Mucosa of stomach (tissue), 1 donor: ENCODE data around the gene INPP5A.

ENCODE experiments used
- H3K27me3 ChIP-seq: one replicate; pipeline ENCODE4 v1.7.0; 2013; ENCODE audit warnings: mild to moderate bottlenecking, low read length; ENCODE audit not compliant: control insufficient read depth, insufficient read depth
- H3K36me3 ChIP-seq: one replicate; pipeline ENCODE4 v1.7.0; 2013; ENCODE audit warnings: low read length; ENCODE audit not compliant: control insufficient read depth, insufficient read depth
- H3K4me1 ChIP-seq: one replicate; pipeline ENCODE4 v1.7.0; 2013; ENCODE audit warnings: mild to moderate bottlenecking, low read length; ENCODE audit not compliant: control insufficient read depth, insufficient read depth
- H3K4me3 ChIP-seq: one replicate; pipeline ENCODE4 v1.7.0; 2013; ENCODE audit warnings: low read length
- H3K9ac ChIP-seq: one replicate; pipeline ENCODE4 v1.7.0; 2013; ENCODE audit warnings: mild to moderate bottlenecking, low read length, moderate library complexity
- H3K9me3 ChIP-seq: one replicate; pipeline ENCODE4 v1.7.0; 2013; ENCODE audit warnings: mild to moderate bottlenecking, low read length, moderate library complexity; ENCODE audit not compliant: control insufficient read depth
- donor health status: Pancreatic carcinoma.

The INPP5A gene

DNA sequence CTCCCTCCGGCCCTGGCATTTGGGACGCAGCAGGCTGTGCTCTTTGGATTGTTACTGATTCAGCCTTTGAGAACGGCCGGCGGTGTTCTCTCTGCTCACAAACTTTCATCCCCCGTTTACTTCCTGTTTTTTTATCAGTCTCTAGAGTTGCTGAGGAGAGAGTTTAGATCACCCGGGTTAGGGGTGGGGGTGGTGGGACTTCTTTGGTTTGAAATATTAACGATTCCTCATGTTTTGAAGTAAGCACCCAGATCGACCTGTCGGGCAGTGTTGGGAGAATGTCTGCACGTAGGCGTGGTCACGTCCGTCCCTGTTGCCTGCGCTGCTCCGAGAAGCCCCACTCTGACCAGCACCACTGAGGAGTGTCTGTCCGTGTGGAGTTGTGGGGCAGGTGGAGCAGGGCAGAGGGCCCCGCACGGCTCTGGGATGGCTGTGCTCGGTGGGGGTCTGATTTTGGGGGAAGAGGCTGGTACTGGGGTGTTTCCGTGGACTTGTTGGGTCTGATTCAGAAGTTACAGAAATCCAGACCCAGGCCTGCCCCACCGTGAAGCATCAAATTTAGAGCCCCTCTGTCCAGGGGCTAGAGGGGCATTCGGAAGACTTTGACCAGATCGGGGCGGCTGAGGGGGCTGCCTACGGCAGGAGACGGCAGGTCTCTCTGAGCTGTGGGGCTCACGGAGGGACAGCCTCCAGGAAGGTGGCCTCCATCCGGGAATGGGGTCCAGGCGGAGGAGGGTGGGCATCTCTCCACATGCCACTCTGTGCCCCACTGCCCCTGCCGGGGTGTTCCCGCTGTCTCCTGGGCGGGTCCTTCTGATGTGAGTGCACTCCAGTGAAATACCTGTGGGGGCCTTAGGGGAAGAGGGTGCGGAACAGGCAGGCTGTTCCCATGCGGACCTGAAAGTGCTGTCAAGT lies 7.4 kb downstream of the INPP5A start:
- no peak overlapping the region for H3K9ac ChIP-seq
- no peaks in the 10 kb centered on the region for H3K9me3 ChIP-seq
- no peak overlapping the region for H3K4me3 ChIP-seq
- H3K4me1 ChIP-seq: peaks cover 48% of the 10 kb centered on the region
- H3K36me3 ChIP-seq: no peaks in the 10 kb centered on the region
- no peaks in the 10 kb centered on the region for H3K27me3 ChIP-seq

DNA sequence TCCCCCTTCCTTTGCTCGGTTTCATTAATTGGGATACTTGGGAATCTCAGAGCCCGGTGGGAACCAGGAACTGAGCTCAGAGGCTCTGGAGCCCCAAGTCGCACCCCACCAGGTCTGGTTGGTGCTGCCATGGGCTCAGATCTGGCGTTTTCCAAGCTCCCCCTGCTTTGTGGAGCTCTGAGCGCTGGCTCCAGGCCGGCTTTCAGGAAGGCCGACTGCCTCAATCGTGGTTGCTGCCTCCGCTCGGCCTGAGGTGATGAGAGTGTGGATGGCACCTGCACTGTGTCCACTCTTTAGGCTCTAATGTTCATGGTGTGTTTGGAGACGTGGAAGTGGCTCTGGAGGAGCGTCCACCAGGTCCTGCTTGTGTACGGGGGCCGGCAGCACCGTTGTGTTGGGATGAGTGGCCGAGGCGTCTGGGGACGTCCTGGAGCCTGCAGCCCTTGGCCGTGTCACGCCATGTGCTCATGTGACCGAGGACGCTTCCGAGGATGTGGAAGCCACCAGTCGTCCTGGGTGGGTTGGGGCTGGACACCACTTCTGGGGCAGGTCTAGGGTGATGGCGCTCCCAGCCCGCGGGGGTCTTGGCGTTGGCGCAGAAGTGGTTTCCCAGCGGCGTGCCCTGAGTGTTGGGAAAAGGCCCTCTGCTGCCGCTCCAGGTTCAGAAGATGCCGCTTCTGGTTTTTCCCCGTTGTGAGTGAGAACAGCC lies 8.2 kb downstream of the INPP5A start:
- no peaks in the 10 kb centered on the region for H3K36me3 ChIP-seq
- H3K9ac ChIP-seq: no peak overlapping the region
- H3K4me3 ChIP-seq: no peak overlapping the region
- no peaks in the 10 kb centered on the region for H3K9me3 ChIP-seq
- H3K4me1 ChIP-seq: peaks cover 40% of the 10 kb centered on the region
- no peaks in the 10 kb centered on the region for H3K27me3 ChIP-seq

DNA sequence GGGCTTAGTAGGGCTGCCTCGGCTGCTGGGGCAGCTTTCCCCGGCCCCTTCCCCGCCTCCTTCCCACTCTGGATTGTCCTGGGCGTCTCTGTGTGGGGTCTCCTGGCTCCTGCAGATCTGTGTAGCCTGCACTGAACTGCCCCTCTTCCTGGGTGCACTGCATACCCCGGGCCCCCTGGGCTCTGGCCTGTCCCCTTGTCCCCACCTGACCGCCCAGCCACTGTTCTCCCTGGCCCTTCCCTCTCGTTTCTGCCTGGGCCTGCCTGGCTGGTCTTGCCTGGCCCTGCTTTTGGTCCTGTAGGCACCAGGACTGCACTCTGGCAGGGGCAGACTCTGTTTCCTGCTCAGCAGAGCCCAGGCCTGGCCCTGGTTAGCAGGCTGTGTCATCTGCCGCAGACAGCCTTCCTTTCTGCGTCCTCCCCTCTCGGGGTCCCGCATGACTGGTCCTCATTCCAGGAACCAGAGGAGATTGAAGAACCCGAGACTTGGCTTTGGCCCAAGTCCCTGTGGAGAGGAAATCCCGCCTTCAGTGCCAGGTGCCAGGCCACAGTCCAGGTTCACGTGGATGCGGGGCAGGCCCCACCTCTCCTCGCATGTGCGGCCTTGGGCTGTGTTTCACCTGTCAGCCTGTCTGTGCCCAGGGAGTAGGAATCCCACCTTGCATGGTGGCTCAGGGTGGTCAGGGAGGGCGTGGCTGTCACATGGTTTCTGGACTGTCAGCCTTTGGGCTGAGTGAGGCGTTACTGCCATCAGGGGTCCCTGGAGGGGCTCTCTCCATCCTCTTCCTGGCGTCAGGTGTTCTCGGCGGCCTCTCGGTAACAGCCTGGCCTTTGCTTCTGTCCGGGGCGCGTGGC lies 9.2 kb downstream of the INPP5A start:
- Histone ChIP-seq H3K36me3 (no peaks in the 10 kb centered on the region), H3K4me1 (peaks cover 36% of the 10 kb centered on the region), H3K27me3 (no peaks in the 10 kb centered on the region)

DNA sequence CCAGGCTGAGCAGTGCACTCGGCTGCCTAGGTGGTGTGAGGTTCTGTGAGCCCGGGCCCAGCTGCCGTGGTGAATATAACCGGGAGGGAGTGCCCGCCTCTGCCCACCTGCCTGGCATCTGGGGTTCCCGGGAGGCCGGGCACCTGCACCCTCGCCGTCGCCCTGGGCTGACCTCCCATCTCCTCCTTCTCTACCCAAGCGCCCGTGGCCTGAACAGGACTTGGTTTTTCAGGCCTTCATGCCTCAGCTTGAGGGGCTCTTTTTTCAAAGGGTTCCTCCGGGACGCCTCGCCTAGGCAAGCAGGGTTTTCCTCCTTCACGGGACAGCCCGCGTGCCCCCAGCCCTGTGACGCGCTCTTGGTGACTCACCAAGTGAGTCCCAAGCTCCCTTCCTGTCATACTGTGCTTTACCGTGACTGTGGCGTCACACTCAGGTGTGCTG lies 9.9 kb downstream of the INPP5A start:
- no peaks in the 10 kb centered on the region for H3K36me3 ChIP-seq
- H3K4me3 ChIP-seq: no peak overlapping the region
- H3K9ac ChIP-seq: no peak overlapping the region
- no peaks in the 10 kb centered on the region for H3K27me3 ChIP-seq
- peaks cover 32% of the 10 kb centered on the region for H3K4me1 ChIP-seq
- H3K9me3 ChIP-seq: no peaks in the 10 kb centered on the region

More for the DNA sequence above, 9.2 kb downstream of the INPP5A start:
- no peak overlapping the region for H3K4me3 ChIP-seq
- H3K9ac ChIP-seq: no peak overlapping the region
- no peaks in the 10 kb centered on the region for H3K9me3 ChIP-seq

DNA sequence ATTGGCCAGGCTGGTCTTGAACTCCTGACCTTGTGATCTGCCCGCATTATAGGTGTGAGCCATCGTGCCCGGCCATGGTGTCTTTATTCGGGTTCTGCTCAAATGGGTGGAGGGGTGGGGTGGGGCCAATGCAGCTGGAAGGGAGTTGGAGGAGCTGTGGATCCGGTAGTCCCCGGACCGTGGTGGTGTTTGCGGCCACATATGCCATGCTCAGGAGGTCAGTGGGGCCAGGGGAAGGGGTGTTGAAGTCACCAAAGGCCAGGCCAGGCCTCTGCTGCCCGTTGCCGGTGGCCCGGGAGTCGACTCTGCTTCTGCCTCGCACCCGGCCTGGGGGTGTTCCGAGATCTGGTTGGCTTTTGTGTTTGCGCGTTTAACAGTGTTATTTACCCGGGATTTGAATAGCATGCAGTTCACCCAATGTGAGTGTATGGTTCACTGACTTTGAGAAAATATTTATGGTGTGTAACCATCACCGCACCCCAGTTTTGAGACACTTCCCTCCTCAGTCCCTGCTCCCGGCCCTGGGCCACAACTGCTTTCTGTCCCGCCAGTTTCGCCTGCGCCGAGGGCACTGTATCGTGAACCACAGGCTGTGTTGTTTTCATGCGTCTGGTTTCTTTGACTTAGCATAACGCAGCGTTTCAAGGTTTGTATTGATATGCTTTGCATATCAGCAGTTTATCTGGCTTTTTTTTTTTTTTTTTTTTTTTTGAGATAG lies 10.7 kb downstream of the INPP5A start:
- no peak overlapping the region for H3K9ac ChIP-seq
- H3K36me3 ChIP-seq: no peaks in the 10 kb centered on the region
- H3K4me3 ChIP-seq: no peak overlapping the region
- H3K4me1 ChIP-seq: peaks cover 32% of the 10 kb centered on the region
- H3K9me3 ChIP-seq: no peaks in the 10 kb centered on the region
- H3K27me3 ChIP-seq: no peaks in the 10 kb centered on the region

DNA sequence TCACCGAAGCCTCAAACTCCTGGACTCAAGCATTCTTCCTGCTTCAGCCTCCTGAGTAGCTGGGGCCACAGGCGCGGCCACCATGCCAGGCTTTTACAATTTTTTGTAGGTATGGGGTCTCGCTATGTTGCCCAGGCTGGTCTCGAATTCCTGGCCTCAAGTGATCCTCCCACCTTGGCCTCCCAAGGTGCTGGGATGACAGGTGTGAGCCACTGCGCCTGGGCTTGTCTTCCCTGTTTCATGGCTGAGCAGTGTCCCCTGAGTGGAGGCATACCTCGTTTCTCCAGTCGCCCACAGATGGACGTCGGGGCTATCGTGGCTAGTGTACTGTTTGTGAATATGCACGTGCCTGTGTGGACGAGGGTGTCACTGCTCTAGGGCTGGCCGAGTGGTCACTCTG lies 11.3 kb downstream of the INPP5A start:
- H3K9ac ChIP-seq: no peak overlapping the region
- no peaks in the 10 kb centered on the region for H3K27me3 ChIP-seq
- no peaks in the 10 kb centered on the region for H3K9me3 ChIP-seq
- H3K4me3 ChIP-seq: no peak overlapping the region
- H3K4me1 ChIP-seq: peaks cover 32% of the 10 kb centered on the region
- H3K36me3 ChIP-seq: no peaks in the 10 kb centered on the region

DNA sequence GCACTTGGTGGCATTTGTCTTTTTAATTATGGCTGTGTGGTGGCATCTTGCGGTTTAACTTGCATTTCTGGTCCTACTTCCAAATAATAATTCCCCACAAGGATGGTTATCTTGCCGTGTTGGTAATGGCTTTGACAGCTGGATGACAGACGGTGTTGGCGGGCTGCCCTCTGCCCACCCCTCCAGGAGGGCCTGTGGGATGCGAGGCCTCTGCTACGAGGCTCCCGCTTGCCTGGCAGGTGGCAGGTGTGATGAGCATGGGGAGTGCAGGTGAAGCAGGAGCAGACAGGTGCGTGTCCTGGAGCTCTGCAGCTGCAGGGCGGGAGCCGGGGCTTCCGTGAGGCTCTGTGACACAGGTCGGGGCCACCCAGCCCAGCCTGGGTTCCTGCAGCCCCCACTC lies 11.8 kb downstream of the INPP5A start:
- Histone ChIP-seq H3K9ac (no peak overlapping the region), H3K36me3 (no peaks in the 10 kb centered on the region), H3K4me1 (peaks cover 28% of the 10 kb centered on the region), H3K27me3 (no peaks in the 10 kb centered on the region), H3K9me3 (no peaks in the 10 kb centered on the region), H3K4me3 (no peak overlapping the region)

DNA sequence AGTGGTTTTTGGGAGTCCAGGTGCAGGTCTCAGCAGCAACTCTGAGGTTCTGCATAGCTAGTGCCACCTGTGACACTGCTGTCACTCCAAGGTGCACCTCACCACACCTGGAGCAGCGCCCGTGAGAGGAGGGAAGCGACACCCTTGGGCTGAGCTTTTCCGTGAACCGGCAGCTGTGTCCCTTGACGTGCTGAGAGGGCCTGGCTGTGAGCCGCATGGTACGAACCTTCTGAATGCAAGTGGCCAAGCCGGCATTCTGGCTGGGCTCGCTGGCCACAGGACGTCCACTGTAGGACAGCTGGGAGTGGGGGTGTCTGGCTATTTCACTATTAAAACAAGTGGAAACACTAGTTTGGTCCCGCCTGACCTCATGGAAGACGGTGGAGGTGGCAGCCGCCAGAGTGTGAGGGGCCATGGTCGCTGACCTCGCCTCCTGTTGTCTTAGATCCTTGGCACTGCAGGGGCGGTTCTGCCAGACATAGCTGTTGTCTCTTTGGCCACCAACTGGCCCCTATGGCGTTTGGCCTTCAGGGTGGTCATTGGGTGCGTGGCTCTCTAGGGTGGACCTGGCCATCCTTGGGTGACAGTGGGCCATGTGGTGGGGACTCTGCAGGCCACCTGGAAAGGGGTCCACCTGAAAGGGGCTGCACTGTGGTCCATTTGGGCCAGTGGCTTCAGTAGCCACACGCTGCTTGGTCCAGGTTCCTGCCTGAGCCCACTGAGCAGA lies 12.9 kb downstream of the INPP5A start:
- Histone ChIP-seq H3K4me1 (peaks cover 18% of the 10 kb centered on the region), H3K9ac (no peak overlapping the region), H3K36me3 (no peaks in the 10 kb centered on the region), H3K27me3 (no peaks in the 10 kb centered on the region), H3K9me3 (no peaks in the 10 kb centered on the region), H3K4me3 (no peak overlapping the region)

DNA sequence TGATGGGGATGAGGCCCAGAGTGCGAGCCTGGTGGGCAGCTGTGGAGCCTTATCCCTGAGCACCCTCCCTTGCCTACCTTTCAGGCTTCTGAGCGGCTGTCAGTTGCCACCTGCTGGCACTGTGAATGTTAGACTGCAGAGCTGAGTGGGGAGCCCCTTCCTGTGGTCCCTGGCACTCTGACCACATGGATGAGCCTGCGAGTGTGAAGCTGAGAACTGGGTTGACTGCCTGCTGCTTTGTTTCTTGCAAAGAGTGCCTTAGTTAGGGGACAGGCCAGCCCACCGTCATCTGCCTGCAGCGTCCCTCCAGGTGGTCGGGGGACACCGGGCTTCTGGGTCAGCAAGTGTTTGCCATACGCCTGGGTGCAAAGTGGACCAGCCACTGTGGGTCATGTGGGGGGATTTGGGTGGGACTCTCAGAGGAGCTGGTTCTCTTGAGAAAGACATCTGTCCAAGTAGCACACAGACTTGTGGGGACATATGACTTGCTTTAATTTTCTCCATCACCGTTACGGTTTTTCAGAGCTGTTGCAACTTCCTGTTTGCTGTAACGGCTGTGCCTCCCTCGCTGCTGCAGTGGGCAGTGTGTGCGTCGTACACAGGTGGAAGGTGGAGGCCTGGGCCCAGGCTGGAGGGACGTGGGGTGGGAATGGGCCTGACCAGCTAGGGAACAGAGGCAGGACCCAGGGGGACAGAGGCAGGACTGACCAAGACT lies 13.7 kb downstream of the INPP5A start:
- Histone ChIP-seq H3K27me3 (no peaks in the 10 kb centered on the region), H3K36me3 (no peaks in the 10 kb centered on the region), H3K9ac (no peak overlapping the region), H3K9me3 (no peaks in the 10 kb centered on the region), H3K4me3 (no peak overlapping the region), H3K4me1 (peaks cover 16% of the 10 kb centered on the region)

DNA sequence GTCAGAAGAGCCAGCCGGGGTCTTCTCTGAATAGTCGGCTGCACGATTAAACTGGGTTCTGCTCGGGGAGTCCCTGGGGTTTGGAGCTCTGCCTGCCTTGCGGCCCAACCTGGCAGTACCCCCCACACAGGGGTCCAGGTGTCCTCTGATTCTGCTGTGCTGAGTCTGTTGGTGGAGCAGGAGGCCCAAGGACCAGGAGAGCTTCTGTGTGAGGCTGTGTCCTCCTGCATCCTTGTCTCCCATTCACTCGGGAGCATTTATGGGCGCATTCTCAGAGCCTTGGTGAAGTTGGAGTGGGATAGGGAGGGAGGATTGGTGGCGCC lies 14.2 kb downstream of the INPP5A start:
- no peaks in the 10 kb centered on the region for H3K9me3 ChIP-seq
- no peak overlapping the region for H3K9ac ChIP-seq
- no peak overlapping the region for H3K4me3 ChIP-seq
- no peaks in the 10 kb centered on the region for H3K36me3 ChIP-seq
- no peaks in the 10 kb centered on the region for H3K27me3 ChIP-seq
- peaks cover 11% of the 10 kb centered on the region for H3K4me1 ChIP-seq
